OCI-LY3 (cell line): ENCODE measurements around the gene ARL6IP5.

Source experiments
- CTCF ChIP-seq: fragments of 200-600, 300-600 bp; sonication (generic); IDR thresholded peaks from 2 replicates; pipeline ENCODE4 v1.5.1; 2014; ENCODE audit warnings: antibody characterized with exemption, low read length, low read depth
- EZH2phosphoT487 ChIP-seq: fragments of 200-600 bp; shearing (Covaris generic); IDR thresholded peaks from 2 replicates; pipeline ENCODE4 v1.6.1; 2018; ENCODE audit warnings: antibody characterized with exemption, mixed run types, low read depth

- TF ChIP-seq CTCF (no peak), EZH2phosphoT487 (no peak)
These were observed 20.6 kb downstream of the ARL6IP5 start for GRCh38 chr3:69105320-69105719.
